GM10266 (cell line): ENCODE data around the gene EBI3.
"Not testable (repeated sequence)": the region's sequence is repeated elsewhere in the genome, so short reads cannot be mapped to it uniquely, and the experiment has no call there.

Experiments
- DNase-seq: peaks from one replicate; pipeline ENCODE4 v3.0.0; 2012; ENCODE audit errors: extremely low spot score
- TF ChIP-seq, protein P1 (sequence below): IDR thresholded peaks from 2 replicates; pipeline ENCODE4 v1.5.1; 2012; ENCODE audit warnings: mild to moderate bottlenecking, low read depth; ENCODE audit not compliant: control insufficient read depth, insufficient read depth; ENCODE audit errors: missing control alignments

Gene EBI3

DNA sequence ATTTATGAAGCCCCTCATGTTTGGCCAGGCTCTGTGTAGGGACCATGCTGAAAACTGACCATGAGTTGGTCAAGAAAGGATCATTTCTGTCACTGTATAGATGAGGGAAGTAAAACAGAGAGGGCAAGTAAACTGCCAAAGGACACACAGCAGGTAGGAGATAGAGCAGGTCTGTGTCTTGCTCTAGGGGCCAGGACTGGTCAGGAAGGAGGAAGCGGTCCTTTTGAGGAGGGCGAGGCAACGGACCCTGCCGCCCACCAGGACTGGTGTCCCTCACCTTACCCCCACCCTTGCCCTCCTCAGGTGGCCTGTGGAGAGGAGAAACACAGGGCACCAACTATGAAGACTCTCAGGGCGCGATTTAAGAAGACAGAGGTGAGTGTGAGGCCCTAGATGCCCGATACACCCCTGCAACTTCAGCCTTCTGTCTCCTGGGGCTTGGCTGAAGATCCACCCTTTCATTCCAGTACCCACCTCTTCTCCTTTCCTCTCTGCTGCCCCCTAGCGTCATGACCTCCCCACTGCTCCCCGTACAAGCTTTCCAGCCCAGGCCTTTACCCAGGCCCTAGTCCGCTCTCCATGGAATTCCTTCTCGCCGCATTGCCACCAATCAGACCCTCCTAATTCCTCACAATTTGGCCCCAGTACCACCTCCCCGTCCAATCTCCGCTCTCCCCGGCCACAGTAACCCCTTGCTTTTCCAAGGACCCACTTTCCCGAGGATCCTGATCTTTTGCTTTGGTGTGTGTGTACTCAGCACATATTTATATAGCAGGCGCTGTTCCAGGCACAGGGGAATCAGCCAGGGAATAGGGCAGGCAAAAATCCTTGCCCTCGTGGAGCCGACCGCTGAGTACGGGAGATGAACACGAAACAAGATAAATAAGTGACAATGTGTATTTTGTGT, 43.0 kb upstream of the EBI3 start:
- TF ChIP-seq, protein P1, sequence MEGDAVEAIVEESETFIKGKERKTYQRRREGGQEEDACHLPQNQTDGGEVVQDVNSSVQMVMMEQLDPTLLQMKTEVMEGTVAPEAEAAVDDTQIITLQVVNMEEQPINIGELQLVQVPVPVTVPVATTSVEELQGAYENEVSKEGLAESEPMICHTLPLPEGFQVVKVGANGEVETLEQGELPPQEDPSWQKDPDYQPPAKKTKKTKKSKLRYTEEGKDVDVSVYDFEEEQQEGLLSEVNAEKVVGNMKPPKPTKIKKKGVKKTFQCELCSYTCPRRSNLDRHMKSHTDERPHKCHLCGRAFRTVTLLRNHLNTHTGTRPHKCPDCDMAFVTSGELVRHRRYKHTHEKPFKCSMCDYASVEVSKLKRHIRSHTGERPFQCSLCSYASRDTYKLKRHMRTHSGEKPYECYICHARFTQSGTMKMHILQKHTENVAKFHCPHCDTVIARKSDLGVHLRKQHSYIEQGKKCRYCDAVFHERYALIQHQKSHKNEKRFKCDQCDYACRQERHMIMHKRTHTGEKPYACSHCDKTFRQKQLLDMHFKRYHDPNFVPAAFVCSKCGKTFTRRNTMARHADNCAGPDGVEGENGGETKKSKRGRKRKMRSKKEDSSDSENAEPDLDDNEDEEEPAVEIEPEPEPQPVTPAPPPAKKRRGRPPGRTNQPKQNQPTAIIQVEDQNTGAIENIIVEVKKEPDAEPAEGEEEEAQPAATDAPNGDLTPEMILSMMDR, result peak; percentile 84
- DNase-seq, result peak; percentile 88

DNA sequence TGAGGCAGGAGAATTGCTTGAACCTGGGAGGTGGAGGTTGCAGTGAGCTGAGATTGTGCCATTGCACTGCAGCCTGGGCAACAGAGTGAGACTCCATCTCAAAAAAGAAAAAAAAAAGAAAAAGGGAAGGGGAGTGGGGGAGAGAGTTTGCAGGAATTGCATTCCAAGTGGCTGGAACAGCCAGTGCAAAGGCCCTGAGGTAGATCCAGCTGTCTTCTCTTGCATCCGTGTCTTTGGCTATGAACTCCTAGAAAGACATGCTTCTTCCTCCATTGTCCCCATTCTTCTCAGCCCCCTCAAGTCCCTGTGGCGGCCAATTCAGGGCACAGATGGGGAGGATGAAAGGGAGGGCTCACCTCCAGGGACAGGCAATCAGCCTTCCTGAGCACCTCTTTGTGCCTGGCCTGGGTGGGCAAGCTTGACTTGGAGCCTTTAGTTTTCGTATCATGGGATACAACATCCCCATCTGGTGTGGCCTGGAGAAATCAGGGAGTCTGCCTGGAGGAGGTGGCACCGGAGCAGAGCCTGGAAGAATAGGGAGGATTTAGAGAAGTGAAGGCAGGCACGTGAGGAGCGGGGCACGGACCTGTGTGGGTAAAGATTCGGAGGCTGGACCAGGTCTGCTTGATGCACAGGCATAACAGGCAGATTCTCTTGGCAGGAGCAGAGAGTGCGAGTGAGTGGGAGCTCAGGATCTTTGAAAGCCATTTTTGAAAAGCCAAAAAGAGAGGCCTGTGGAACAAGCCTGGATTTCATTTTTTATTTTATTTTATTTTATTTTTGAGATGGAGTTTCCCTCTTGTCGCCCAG, 41.8 kb upstream of the EBI3 start:
- no peak for DNase-seq
- TF ChIP-seq, protein P1, result no peak

DNA sequence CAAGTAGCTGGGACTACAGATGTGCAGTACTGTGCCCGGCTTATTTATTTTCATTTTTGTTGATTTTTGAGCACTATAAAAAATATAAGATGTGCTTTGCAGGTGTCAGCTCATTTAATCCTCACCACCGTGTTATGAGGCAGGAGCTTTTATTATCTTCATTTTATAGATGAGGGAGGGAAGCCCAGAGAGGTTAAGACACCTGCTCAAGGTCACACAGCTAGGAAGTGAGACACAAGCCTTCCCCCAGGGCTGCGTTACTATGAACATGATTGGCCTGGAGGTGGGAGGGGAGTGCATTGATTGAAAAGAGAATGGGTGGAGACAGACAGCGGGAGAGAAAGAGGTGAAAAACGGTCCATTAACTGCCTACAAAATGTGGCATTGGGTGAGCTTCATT, 39.7 kb upstream of the EBI3 start:
- TF ChIP-seq, protein P1, result no peak
- DNase-seq, result no peak

DNA sequence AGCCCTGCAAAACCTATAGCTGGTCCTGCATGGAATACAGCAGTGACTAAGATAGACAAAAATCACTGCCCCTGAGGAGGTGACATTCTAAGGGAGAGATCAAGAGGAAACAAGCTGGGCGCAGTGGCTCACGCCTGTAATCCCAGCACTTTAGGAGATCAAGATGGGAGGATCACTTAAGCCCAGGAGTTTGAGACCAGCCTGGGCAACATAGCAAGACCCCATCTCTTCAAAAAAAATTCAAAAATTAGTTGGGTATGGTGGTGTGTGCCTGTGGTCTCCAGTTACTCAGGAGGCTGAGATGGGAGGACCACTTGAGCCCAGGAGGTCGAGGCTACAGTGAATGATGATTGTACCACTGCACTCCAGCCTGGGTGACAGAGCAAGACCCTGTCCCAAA, 36.8 kb upstream of the EBI3 start:
- DNase-seq, result not testable (repeated sequence)

DNA sequence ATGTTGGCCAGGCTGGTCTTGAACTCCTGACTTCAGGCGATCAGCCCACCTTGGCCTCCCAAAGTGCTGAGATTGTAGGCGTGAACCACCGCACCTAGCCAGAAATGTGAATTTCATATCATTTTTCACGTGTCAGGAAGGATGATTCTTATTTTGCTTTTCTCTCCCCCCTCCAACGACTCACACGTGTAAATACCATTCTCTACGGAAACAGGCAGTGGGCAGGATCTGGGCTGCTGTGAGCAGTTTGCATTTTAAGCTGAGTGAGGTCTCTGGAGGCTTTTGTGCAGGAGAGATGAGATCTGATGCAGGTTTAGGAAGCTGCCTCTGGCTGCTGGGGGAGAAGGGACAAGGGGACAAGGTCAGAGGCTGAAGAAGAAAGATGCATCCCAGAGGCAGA, 35.0 kb upstream of the EBI3 start:
- TF ChIP-seq, protein P1, result no peak
- DNase-seq, result no peak

DNA sequence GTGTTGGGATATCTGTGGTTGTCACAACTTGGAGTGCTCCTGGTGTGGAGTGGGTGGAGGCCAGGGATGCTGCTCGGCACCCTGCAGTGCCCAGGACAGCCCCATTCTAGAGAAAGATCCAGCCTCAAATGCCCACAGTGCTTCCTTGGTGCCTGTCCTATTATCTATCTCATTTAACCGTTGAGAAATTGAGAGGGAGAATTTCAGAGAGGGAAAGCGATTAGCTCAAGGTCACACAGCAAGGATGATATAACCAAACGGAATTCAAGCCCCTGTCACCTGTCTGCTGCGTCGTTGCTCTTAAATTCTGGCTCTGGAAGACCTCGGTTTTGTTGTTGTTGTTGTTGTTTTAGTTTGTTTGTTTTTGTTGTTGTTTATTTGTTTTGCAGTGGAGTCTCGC, 33.3 kb upstream of the EBI3 start:
- TF ChIP-seq, protein P1, result no peak
- DNase-seq, result no peak

DNA sequence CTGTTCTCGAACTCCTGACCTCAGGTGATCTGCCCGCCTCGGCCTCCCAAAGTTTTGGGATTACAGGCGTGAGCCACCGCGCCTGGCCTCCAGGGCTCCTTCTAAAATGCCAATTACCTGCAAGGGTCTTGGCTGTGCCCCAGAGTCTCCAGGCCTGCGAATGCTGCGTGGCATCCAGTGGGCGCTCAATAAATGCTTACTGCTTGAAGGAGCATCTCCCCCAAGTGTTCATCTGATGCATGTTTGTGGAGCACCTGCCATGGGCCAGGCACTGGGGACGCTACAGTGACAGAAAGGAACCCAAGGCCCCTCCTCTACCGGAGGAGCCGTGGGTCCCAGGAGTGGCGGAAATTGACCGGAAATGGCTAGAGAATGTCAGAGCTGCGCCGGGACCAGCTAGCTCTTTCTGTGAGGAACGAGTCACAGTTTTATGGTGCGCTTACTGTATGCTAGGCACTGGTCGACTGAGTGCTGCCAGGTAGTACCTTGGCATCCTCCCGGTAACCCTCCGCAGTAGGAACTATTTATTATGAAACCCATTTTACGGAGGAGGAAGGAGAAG, 32.7 kb upstream of the EBI3 start:
- no peak for DNase-seq
- TF ChIP-seq, protein P1, result no peak
